LoVo (cell line): Measurements from ENCODE around the gene CHEK1.
"Not testable (repeated sequence)": the region's sequence is repeated elsewhere in the genome, so short reads cannot be mapped to it uniquely, and the experiment has no call there.

Source experiments
- DNase-seq: peaks from one replicate; pipeline ENCODE4 v3.0.0-alpha.2; 2016; ENCODE audit warnings: low spot score

The CHEK1 gene

DNA sequence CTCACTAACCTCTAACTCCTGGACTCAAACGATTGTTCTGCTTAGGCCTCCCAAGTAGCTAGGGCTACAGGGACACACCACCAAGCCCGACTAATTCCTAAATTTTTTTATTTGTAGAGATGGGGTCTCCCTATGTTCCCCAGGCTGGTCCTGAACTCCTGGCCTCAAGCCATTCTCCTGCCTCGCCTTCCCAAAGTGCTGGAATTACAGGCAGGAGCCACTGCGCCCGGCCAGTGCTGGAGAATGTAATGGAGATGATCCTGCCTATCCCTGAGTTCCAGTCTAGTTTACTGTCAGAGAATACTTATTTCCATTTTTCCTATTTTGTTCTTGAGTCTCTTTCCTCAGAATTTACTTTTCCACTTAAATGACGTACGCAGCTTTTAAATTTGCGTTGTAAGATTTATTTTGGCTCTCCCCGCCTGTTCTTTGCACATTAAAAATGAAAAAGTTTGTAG lies at the start of gene CHEK1:
Gene CHEK1 (plus strand): TSS at position 408 of the 458 bp plus-strand sequence. CDS start 1,606 bp downstream, outside the sequence.
- no peak for DNase-seq

DNA sequence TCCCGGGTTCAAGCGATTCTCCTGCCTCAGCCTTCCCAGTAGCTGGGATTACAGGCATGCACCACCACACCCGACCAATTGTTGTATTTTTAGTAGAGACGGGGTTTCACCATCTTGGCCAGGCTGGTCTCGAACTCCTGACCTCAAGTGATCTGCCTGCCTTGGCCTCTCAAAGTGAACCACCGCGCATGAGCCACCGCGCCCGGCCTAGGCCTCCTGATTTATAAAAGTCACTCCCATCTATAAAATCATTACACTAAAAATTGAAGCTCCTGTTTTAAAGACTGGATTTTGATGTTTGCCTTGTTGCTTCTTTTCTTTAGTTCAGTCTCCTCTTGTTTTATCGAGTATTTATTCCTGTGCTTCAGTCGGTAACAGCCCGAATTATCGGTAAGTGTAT lies 47.8 kb upstream of the CHEK1 start:
- DNase-seq: not testable (repeated sequence)

DNA sequence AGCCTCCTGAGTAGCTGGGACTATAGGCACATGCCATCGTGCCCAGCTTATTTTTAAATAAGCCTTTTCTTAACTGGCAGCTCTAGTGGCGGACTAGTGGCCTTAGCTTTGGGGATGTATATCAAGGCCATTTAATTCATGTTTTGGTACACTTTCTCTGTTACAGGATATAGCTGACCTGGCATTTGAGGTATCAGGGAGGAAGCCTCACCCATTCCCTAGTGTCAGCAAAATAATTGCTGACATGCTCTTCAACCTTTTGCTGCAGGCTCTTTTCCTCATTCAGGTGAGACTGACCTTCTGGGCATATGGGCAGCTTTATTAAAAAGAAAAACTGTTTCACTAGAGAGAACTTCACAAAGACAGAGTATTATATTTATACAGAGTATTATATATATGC lies 46.2 kb upstream of the CHEK1 start:
- DNase-seq: no peak

- no peak for DNase-seq
Observed at GRCh38 chr11:125579811-125580210, 45.2 kb upstream of the CHEK1 start.

GRCh38 chr11:125583496-125583895 lies 41.5 kb upstream of the CHEK1 start:
- DNase-seq: no peak

DNA sequence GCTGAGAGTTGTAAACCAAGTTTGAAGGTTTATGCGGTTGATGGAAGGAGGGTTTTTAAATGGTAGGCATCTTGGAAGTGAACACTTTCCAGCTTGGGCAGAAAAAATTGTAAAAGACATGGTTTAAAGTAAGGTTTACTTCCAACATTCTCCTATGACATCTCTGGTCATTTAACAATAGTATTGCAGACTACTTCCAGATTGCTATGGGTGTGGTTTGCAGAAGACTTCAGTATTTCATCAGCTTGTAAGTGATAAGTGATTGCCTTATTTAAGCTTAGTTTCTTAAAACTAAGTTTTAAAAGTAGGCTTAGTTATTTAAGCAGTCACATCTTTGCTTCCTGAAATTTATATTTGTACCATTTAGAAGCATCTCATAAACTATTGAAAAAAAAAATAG lies 39.5 kb upstream of the CHEK1 start:
- DNase-seq: no peak

DNA sequence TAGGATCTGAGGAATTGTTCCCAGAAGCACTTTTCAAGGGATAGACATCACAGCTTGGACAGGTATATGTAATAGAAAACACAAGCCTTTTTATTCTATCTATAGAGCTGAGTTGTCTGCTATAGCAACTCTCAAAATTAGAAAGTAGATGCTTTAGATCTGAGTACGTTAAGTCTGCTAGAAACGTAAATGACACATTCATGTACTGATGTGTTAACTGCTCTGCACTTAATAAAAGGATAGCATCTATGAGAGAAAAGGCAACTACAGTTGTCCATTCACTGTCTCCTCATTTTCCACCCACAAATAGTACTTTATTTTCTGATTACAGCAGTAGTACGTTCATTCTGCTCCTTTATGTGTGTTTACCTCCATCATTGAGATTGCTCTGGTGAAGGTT lies 38.3 kb upstream of the CHEK1 start:
- DNase-seq: no peak

DNA sequence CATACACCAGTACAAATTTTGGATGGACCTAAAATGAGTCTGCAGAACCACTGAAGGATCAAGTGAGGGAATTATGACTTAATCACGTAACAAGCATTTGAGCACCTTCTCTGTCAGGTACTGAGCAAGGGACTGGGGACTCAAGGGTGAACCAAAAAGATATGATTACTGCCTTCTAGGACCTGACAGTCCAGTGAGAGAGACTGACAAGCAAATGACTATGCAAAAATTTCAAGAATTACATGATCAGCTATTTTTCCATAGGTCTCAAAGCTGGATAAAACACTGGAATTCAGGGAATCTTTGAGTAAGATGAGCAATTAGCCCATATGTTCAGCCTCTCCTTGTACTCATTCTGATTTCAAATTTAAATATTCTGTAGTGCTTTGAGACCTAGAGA lies 37.5 kb upstream of the CHEK1 start:
- DNase-seq: no peak

DNA sequence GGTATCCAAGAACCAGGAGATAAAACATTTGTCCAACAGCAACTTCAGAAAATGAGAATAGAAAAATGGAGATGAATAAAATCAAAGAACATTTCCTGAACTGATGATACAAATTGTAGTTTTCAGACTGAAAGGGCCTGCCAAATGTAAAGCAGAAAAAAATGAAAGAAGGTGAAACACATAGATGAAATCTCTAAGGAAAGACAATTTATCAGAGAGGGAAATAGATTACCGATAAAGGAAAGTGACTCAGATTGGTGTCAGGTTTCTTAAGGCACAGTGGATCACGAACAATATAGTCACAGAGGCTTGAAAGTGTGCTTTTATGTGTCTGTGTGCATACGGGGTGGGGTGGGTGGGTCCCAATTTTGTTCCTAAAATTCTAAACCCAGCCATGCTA lies 36.5 kb upstream of the CHEK1 start:
- DNase-seq: no peak

DNA sequence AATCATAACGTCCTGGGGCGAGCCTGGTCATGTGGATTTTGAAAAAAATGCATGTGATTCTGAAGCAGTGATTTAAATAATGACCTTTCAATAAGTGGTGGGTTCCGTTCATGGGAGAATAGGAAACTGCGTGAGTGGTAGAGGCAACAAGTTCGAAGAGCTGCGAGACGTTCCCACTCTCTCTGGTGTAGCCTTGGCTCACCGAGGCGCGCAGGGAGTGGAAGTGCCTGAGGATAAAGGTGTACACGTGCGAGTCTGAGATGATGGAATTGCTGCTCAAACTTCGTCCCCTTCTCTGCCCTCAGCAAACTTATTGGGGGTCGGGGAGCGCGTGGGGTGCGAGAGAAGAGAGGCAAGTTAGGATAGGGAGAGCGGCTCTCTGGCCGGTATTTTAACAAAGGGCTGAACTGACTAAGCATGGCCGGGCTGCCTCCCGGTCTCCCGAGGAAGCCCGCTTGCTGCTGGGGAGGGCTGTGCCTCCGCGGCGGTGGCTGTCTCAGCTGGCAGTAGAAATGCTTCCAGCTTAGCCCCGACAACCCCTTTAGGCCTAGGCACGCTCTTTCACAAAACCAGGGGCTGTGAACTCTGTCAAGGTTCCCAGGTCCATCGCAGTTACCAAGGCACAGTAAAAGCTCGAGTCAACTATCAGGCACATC lies 33.2 kb upstream of the CHEK1 start:
- DNase-seq: peak; percentile 16

DNA sequence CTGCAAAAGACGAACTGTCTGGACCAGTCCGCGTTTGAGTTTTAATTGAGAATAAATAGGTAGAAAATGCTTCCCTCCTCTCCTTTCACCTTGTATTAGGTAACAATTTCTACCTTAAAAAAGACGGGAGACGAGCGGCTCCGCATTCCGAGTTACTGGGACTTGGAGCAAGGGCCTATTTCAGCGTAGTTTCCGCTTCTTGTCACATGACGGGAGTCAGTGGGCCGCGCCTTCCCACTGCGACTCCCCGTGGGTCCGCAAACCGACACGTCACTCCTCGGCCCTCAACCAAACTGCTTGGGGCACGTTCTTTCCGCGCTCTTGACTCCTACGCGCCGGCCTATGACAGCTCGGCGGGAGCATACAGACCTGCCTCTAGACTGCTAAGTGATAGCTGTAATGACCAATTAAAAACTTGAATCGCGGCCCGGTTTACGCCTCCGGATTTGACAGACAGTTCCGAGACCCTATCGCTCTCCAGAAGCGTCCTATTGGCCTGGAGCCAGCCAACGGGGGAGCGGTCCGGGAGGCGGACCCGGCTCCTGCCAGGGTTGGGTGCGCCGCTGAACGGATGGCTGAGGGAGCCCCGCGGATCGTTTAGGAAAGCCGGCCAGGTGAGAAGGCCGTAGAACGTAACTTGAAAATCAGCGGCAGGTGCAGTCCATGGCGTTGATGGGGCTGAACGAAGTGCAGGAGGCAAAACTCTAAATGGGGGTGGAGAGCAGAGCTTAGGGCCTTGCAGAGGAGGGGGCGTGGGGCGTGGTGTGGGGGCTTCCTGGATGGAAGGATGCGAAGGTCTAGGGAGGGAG lies 32.5 kb upstream of the CHEK1 start, which contains the start of gene STT3A:
Gene STT3A (plus strand): TSS at position 548 of the 809 bp plus-strand sequence. CDS start 3,064 bp downstream, outside the sequence.
- DNase-seq: peak; percentile 98

GRCh38 chr11:125593114-125593820 lies 31.7 kb upstream of the CHEK1 start:
- peak; percentile 32 for DNase-seq

DNA sequence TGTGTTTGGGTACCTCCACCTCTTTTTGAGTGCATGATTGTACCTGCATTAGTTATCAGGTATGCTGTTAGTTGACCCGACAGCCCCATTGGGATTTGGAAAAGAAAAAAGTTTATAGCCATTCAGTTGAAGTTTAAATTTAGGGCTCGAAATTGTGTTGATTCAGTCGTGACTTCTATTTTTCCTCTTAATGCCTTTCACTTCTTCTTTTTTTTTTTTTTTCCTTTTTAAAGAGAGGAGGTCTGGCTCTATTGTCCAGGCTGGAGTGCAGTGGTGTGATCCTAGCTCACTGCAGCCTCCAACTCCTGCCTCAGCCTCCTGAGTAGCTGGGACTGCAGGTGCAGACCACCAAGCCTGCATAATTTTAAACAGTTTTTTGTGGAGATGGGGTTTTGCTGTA lies 30.0 kb upstream of the CHEK1 start:
- no peak for DNase-seq

- no peak for DNase-seq
Observed at GRCh38 chr11:125600663-125601062, 24.3 kb upstream of the CHEK1 start.

DNA sequence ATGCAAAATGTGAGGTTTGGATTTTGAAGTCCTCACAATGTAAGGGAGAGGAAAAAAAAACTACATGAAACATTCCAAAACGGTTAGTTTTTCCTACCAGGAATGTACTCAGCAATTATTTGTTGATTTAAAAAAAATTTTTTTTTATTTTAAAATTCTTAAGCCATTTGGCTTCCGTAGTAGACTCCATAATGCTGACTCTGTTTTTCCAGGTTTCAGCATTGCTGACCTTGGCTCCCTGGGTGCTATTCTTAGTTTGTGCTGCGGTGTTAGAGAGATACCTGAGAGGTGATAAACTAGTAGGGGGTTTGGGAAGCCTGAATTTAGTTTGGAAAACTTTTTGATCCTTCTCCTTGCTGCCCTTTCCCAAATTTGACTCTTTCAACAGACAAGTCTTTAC lies 21.8 kb upstream of the CHEK1 start:
- no peak for DNase-seq

DNA sequence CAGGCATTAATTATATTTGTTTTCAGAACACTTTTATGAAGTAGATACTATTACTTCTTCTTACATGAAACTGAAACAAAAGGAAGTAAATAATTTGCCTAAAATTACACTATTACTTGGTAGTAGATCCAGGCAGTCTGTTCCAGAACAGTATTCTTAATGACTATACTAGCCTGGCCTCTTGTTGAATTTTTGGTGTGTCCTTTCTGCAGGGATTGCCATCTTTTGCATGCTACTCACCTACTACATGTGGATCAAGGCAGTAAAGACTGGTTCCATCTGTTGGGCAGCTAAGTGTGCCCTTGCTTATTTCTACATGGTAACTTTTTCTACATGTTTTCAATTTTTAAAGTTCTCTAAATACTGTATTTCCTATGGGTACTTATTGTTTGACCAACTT lies 19.5 kb upstream of the CHEK1 start:
- DNase-seq: no peak

- no peak for DNase-seq
Observed at GRCh38 chr11:125609545-125609944, 15.4 kb upstream of the CHEK1 start.

GRCh38 chr11:125618383-125618782 lies 6.6 kb upstream of the CHEK1 start:
- no peak for DNase-seq

- DNase-seq: peak; percentile 7
Observed at GRCh38 chr11:125621995-125622394, 3.0 kb upstream of the CHEK1 start.

DNA sequence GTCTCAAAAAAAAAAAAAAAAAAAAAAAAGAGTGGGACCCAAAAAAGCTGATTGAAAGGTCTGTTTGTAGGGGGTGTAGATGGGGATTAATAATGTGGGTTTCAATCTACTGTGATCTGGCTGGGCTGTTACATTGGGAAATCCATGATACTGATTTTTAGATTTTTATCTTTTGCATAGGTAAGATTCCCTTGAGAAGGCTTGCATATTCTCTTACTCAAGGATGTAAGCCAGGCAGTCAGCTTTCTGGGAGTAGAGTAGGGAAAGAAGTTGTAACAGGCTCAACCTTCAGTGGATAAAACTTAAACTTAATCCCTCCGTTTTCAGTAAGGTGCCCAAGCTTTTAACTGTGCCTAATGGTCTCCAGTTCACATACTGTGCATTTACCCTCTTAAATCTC lies 1.9 kb upstream of the CHEK1 start:
- no peak for DNase-seq

GRCh38 chr11:125625225-125625629 lies 264 bp downstream of the CHEK1 start:
- no peak for DNase-seq

DNA sequence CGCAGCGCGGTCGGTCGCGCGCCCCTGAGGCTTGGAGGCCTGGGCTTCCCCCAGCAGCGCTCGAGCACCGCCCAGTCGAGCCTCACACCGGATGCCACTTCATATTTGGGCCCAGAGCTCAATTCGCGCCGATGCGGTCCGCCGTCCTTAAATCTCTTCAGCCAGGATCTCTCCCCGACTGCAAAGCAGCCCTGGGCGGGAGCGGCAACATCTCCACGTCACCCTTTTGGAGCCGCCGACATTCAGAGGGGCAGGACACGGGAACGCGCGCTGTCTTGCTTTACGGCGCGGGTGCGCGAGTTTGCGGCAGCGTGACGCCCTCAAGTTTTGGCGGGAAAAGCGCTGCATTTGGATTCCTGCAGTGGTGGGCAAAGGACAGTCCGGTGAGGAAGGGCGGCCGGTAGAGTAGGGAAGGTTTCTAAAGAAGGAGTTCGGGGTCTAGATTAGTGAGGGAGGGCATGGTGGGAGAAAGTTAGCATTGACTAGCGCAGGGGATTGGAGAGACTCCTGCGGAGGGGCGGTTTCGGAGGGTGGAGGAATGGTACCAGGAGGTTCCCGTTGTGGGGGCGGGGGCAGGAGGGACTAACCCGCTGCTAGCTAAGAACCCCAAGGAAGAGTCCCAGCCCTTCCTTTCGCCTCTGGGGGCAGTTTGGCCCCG lies 796 bp downstream of the CHEK1 start:
- DNase-seq: peak; percentile 89
